Cardiac fibroblast (primary cell): ENCODE data around the gene COL27A1.

Source experiments
- DNase-seq, 2 donors: peaks; one replicate each; pipeline versions ENCODE4 v3.0.0 to v3.0.0-alpha.2; 2010; ENCODE audit warnings: low read depth in 2 of 2
- H3K4me3 ChIP-seq, 2 donors: replicated peaks in 1 of 2; 1 replicate in 1 of 2; 2 replicates in 1 of 2; pipeline ENCODE4 v1.5.1; 2011; ENCODE audit warnings: low read depth in 2 of 2, low read length in 2 of 2, mild to moderate bottlenecking in 2 of 2, moderate library complexity in 1 of 2
- CTCF ChIP-seq: IDR thresholded peaks from one replicate; pipeline ENCODE4 v1.5.1; 2011; ENCODE audit warnings: low read depth, mild to moderate bottlenecking, low read length, inconsistent platforms

COL27A1 gene

DNA sequence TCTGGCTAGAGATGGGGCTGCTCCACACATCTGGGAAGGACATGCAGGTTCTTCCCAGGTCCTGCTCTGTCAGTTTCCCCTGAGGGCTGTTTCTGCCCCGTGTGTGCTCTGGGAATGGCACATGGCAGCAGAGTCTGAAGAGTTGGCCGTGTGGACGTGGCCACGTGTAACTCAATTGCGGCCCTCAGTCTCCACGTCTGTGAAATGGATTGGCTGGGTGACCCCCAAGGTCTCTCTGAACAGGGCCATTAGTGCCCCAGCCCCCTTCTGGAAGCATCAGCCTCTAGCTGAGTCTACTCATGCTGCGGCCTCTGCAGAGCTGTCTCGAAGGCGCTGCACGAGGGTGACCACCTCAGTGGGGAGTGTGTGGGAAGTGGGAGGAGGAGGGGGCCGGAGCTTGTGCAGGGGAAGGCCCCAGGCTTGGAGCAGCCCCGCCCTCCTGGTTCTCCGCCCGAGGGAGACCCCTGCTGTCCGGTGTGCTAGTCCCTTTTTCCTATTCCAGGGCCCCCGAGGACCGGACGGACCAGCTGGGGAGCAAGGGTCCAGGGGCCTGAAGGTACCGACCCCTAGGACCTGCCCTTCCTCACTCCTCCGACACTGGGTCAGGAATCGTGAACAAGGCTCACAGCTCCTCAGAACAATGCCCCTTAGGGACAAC, 108.6 kb downstream of the COL27A1 start:
- no peak overlapping the region for H3K4me3 ChIP-seq
- peak; percentile 24 for TF ChIP-seq CTCF
- peak in 1 of 2 donors; percentile 27 for DNase-seq

GRCh38 chr9:114264806-114265550, 109.6 kb downstream of the COL27A1 start:
- H3K4me3 ChIP-seq = no peak overlapping the region
- no peak for TF ChIP-seq CTCF
- DNase-seq = no peak

DNA sequence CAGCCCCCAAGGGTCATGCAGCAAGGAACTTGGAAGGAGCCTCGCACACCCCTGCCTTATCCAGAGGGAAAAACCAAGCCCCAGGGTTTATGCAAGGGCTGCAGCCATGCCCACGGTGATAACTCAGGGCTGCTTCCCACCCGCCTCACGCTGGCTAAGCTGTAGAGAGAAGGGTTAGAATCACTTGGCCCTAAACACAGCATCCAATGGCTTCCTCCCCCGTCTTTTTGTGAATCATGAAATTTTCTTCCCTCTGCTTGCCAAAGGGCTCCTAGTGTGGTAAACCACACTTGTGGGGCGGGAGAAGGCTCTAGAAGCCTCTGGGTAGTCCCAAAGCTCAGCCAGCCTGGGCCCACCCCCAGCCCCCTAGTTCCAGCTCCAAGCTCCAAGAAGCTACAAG, 111.6 kb downstream of the COL27A1 start:
- no peak overlapping the region for H3K4me3 ChIP-seq
- TF ChIP-seq CTCF = no peak
- peak; percentile 32 to 56 for DNase-seq

GRCh38 chr9:114269023-114269422, 113.7 kb downstream of the COL27A1 start:
- TF ChIP-seq CTCF = no peak
- no peak for DNase-seq
- no peak overlapping the region for H3K4me3 ChIP-seq

GRCh38 chr9:114270120-114270975, 115.0 kb downstream of the COL27A1 start:
- no peak for TF ChIP-seq CTCF
- no peak overlapping the region for H3K4me3 ChIP-seq
- DNase-seq = no peak

- DNase-seq = peak; percentile 46 to 49
- peak; percentile 35 for TF ChIP-seq CTCF
- H3K4me3 ChIP-seq = no peak overlapping the region
These were observed 116.5 kb downstream of the COL27A1 start for GRCh38 chr9:114271556-114272510.
